GM18868 (cell line): ENCODE results near the gene SEC14L5.
"Not testable (repeated sequence)": the region's sequence is repeated elsewhere in the genome, so short reads cannot be mapped to it uniquely, and the experiment has no call there.

ENCODE experiments used
- ATAC-seq: cut with Tn5 transposase; IDR thresholded peaks from one replicate; pipeline ENCODE4 v1.9.1; 2021; ENCODE audit warnings: mild to moderate bottlenecking, moderate library complexity; ENCODE audit not compliant: unreplicated experiment

SEC14L5 gene

GRCh38 chr16:5033256-5034166 is 75.4 kb downstream of the SEC14L5 start, which contains the start of gene NAGPA:
NAGPA (minus strand) TSS chr16:5033935; CDS start chr16:5033914, 21 bp downstream.
- ATAC-seq: peak; percentile 95

- ATAC-seq: no peak
These were observed 76.0 kb downstream of the SEC14L5 start for GRCh38 chr16:5034167-5034523.

- ATAC-seq: no peak
These were observed 77.7 kb downstream of the SEC14L5 start for GRCh38 chr16:5035909-5036227.

GRCh38 chr16:5036228-5037156 is 78.4 kb downstream of the SEC14L5 start:
- no peak for ATAC-seq

- ATAC-seq: no peak
These were observed 82.3 kb downstream of the SEC14L5 start for GRCh38 chr16:5040451-5040850.

GRCh38 chr16:5041600-5042133 is 83.5 kb downstream of the SEC14L5 start:
- ATAC-seq: peak; percentile 58

- no peak for ATAC-seq
These were observed 84.5 kb downstream of the SEC14L5 start for GRCh38 chr16:5042574-5043171.

- no peak for ATAC-seq
These were observed 85.9 kb downstream of the SEC14L5 start for GRCh38 chr16:5044011-5044540.

GRCh38 chr16:5044581-5044980 is 86.5 kb downstream of the SEC14L5 start:
- not testable (repeated sequence) for ATAC-seq

- ATAC-seq: no peak
These were observed 87.5 kb downstream of the SEC14L5 start for GRCh38 chr16:5045499-5046115.

GRCh38 chr16:5046914-5047313 is 88.8 kb downstream of the SEC14L5 start:
- no peak for ATAC-seq

- ATAC-seq: no peak
These were observed 97.0 kb downstream of the SEC14L5 start for GRCh38 chr16:5054876-5055865.

- peak; percentile 74 for ATAC-seq
These were observed 98.2 kb downstream of the SEC14L5 start for GRCh38 chr16:5056352-5056751.

- no peak for ATAC-seq
These were observed 100.3 kb downstream of the SEC14L5 start for GRCh38 chr16:5058476-5058875.

- no peak for ATAC-seq
These were observed 101.4 kb downstream of the SEC14L5 start for GRCh38 chr16:5059386-5060072.

GRCh38 chr16:5060073-5060641 is 102.0 kb downstream of the SEC14L5 start:
- ATAC-seq: no peak

GRCh38 chr16:5062051-5062450 is 103.9 kb downstream of the SEC14L5 start:
- no peak for ATAC-seq
